Uterus (tissue), 2 donors: ENCODE data around the gene APOL5.
"Not testable (repeated sequence)": the region's sequence is repeated elsewhere in the genome, so short reads cannot be mapped to it uniquely, and the experiment has no call there.

ENCODE experiments used
- CTCF ChIP-seq, 4 experiments: fragments of 200-600 bp in 2 of 4; fragments of 450-650 bp in 2 of 4; sonication (generic) in 2 of 4; IDR thresholded peaks; one replicate each; pipeline ENCODE4 v1.5.1; 2016 to 2019; ENCODE audit warnings: antibody characterized with exemption in 4 of 4, mild to moderate bottlenecking in 2 of 4, moderate library complexity in 1 of 4
- POLR2A ChIP-seq, 2 donors: fragments of 450-650 bp; IDR thresholded peaks; one replicate each; pipeline ENCODE4 v1.6.1; 2016; ENCODE audit warnings: antibody characterized with exemption in 2 of 2, mild to moderate bottlenecking in 1 of 2, moderate library complexity in 1 of 2

DNA sequence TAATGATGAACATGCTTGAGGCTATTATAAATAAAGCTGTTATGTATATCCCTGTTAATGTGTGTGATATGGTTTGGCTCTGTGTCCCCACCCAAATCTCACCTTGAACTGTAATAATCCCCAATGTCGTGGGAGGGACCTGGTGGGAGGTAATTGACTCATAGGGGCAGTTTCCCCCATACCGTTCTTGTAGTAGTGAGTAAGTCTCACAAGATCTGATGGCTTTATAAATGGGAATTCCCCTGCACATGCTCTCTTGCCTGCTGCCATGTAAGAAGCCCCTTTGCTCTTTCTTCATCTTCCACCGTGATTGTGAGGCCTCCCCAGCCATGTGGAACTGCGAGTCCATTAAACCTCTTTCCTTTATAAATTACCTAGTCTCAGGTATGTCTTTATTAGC is 38.2 kb upstream of the APOL5 start:
- TF ChIP-seq POLR2A, CTCF (IDR thresholded peaks at IDR 0.05): not testable (repeated sequence)
